ENCODE measurements around the gene HELLS.

- no peak for TF ChIP-seq CTCF (conservative IDR thresholded peaks at IDR 0.05; ENCODE audit: low read depth, low read length)
- TF ChIP-seq USF2 (IDR thresholded peaks at IDR 0.05; ENCODE audit: low read depth, low read length), result no peak
- no peak for TF ChIP-seq POLR2A (IDR thresholded peaks at IDR 0.05; ENCODE audit: low read depth, low read length)
- TF ChIP-seq BHLHE40 (IDR thresholded peaks at IDR 0.05; ENCODE audit: low read depth, low read length), result no peak
- TF ChIP-seq RFX5 (IDR thresholded peaks at IDR 0.05; ENCODE audit: low read depth, low read length), result no peak
- no peak for TF ChIP-seq MAZ (IDR thresholded peaks at IDR 0.05; ENCODE audit: borderline replicate concordance, low read depth, low read length)
- TF ChIP-seq RAD21 (IDR thresholded peaks at IDR 0.05; ENCODE audit: low read length), result no peak
- no peak for TF ChIP-seq CEBPB (IDR thresholded peaks at IDR 0.05; ENCODE audit: low read depth, low read length)
- no peak for TF ChIP-seq ELK1 (IDR thresholded peaks at IDR 0.05; ENCODE audit: borderline replicate concordance, low read depth, low read length)
- TF ChIP-seq MAFK (IDR thresholded peaks at IDR 0.05; ENCODE audit: low read depth, low read length), result no peak
Measured at GRCh38 chr10:94578790-94579189, 33.2 kb downstream of the HELLS start.

All from IMR-90 (cell line).